NB4 (cell line): ENCODE measurements around the gene RNF220.

Source experiments
- MAX ChIP-seq: IDR thresholded peaks from 2 replicates; pipeline ENCODE4 v1.6.1; 2011; ENCODE audit warnings: low read depth, low read length
- MYC ChIP-seq: IDR thresholded peaks from 2 replicates; pipeline ENCODE4 v1.6.1; 2011; ENCODE audit warnings: low read depth, low read length
- POLR2A ChIP-seq: IDR thresholded peaks from 2 replicates; pipeline ENCODE4 v1.6.1; 2011; ENCODE audit warnings: mild to moderate bottlenecking; ENCODE audit not compliant: insufficient read length; ENCODE audit errors: extremely low read depth
- TF ChIP-seq, protein P1 (sequence below): IDR thresholded peaks from one replicate; pipeline ENCODE4 v1.5.1; 2012; ENCODE audit warnings: low read depth, low read length

DNA sequence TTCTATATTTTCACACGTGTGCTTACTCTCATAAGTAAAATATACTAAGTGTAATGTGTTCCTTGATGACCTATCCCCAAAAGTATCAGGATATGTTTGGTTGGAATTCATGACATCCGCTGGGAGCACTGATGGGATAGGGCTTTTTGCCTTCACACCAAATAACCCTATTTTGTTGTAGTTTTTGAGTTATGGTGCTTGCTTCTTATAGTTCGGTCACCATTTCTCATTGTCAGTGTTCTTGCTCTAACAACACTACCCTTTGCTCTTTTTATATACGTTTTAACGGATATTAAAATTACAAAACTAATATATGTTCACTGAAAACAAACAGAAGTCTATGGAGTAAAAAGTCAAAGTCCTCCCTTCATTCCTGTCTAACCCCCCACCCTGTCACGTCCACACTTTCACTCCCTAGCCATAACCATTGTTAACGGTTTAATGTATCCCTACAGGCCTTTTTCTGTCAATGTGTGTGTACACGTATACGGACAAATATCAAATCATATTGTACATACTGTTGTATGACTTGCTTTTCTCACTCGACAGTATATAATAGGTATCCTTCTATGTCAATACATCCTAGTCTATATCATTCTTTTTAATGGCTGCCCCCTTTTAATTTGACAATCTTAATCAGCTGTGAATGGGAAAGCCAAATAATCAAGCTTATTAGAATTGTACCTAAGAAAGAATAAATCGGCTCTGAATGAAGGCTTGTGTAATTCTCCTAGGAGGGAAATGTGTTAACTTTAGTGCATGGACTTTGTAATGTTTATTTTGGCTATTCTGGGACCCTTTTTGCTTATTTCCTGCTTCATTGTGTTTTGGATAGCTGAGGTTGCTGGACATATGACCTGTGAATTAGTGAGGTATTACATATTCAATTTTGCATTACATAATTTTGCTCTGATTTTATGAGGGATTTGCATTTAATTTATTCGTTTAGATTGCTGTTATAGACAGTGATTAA is 3.5 kb upstream of the RNF220 start:
- no peak for TF ChIP-seq POLR2A
- TF ChIP-seq, protein P1, sequence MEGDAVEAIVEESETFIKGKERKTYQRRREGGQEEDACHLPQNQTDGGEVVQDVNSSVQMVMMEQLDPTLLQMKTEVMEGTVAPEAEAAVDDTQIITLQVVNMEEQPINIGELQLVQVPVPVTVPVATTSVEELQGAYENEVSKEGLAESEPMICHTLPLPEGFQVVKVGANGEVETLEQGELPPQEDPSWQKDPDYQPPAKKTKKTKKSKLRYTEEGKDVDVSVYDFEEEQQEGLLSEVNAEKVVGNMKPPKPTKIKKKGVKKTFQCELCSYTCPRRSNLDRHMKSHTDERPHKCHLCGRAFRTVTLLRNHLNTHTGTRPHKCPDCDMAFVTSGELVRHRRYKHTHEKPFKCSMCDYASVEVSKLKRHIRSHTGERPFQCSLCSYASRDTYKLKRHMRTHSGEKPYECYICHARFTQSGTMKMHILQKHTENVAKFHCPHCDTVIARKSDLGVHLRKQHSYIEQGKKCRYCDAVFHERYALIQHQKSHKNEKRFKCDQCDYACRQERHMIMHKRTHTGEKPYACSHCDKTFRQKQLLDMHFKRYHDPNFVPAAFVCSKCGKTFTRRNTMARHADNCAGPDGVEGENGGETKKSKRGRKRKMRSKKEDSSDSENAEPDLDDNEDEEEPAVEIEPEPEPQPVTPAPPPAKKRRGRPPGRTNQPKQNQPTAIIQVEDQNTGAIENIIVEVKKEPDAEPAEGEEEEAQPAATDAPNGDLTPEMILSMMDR, result no peak
- TF ChIP-seq MYC, result no peak
- TF ChIP-seq MAX, result no peak
